Occipital lobe (tissue), 2 donors: ENCODE data around the gene MRPS2. TPM values are rescaled to one million over a fixed set of nuclear protein-coding genes. Genes with fewer than 3 reads are reported as not detected.
A peak's percentile ranks its signal among the peaks of the same experiment; 100 is the strongest.
"Not testable (repeated sequence)": the region's sequence is repeated elsewhere in the genome, so short reads cannot be mapped to it uniquely, and the experiment has no call there.

Source experiments
- DNase-seq: peaks from one replicate; lab custom pipeline; 2025; lab: John Stamatoyannopoulos, UW
- total RNA-seq: library from RNA; depleted of rRNA; stranded (reverse); fragments of >200 nt; gene quantifications from one replicate; pipeline ENCODE4 v1.2.3, GENCODE V29; 2014

MRPS2 gene
- total RNA-seq, 1 donor from 2014 or later: 9.7 TPM

GRCh38 chr9:135499326-135500070 lies 984 bp upstream of the MRPS2 start:
- peak; percentile 90 for DNase-seq

- DNase-seq: no peak
These were observed 384 bp upstream of the MRPS2 start for GRCh38 chr9:135500071-135500524.

GRCh38 chr9:135501261-135502167 lies 1.0 kb downstream of the MRPS2 start:
- no peak for DNase-seq

- no peak for DNase-seq
These were observed 1.8 kb downstream of the MRPS2 start for GRCh38 chr9:135502168-135502872.

- no peak for DNase-seq
These were observed 2.4 kb downstream of the MRPS2 start for GRCh38 chr9:135502873-135503321.

- DNase-seq: no peak
These were observed 3.1 kb downstream of the MRPS2 start for GRCh38 chr9:135503371-135504261.

GRCh38 chr9:135504262-135505243 lies 4.1 kb downstream of the MRPS2 start:
- DNase-seq: peak; percentile 22

GRCh38 chr9:135505406-135506187 lies 5.1 kb downstream of the MRPS2 start:
- DNase-seq: no peak

GRCh38 chr9:135506327-135507103 lies 6.0 kb downstream of the MRPS2 start:
- DNase-seq: no peak

- no peak for DNase-seq
These were observed 6.9 kb downstream of the MRPS2 start for GRCh38 chr9:135507104-135508035.

GRCh38 chr9:135508211-135508820 lies 7.8 kb downstream of the MRPS2 start:
- DNase-seq: no peak

- no peak for DNase-seq
These were observed 9.0 kb downstream of the MRPS2 start for GRCh38 chr9:135509458-135509857.

- DNase-seq: no peak
These were observed 11.7 kb downstream of the MRPS2 start for GRCh38 chr9:135512241-135512603.

GRCh38 chr9:135512904-135513303 lies 12.4 kb downstream of the MRPS2 start:
- DNase-seq: no peak

- DNase-seq: no peak
These were observed 12.9 kb downstream of the MRPS2 start for GRCh38 chr9:135513351-135513846.

GRCh38 chr9:135513906-135514305 lies 13.4 kb downstream of the MRPS2 start:
- DNase-seq: not testable (repeated sequence)
